GM12873 (cell line): ENCODE data around the gene PPP1R37.

Source experiments
- CTCF ChIP-seq: IDR thresholded peaks from 2 replicates; pipeline ENCODE4 v1.5.1; 2012; ENCODE audit warnings: low read depth, mild to moderate bottlenecking, moderate library complexity, low read length, control low read depth; ENCODE audit not compliant: insufficient read depth; ENCODE audit errors: missing control alignments

PPP1R37 gene

GRCh38 chr19:45092747-45093678 is at the start of gene PPP1R37:
Gene PPP1R37 (plus strand): TSS chr19:45093179. CDS start chr19:45093326, 147 bp downstream.
- peak; percentile 22 for TF ChIP-seq CTCF

- no peak for TF ChIP-seq CTCF
Observed at GRCh38 chr19:45045671-45046353, 47.2 kb upstream of the PPP1R37 start.

GRCh38 chr19:45046355-45046754 is 46.6 kb upstream of the PPP1R37 start:
- no peak for TF ChIP-seq CTCF

GRCh38 chr19:45047188-45047797 is 45.7 kb upstream of the PPP1R37 start:
- TF ChIP-seq CTCF, result no peak

GRCh38 chr19:45049073-45049736 is 43.8 kb upstream of the PPP1R37 start:
- no peak for TF ChIP-seq CTCF

- TF ChIP-seq CTCF, result no peak
Observed at GRCh38 chr19:45050036-45050435, 42.9 kb upstream of the PPP1R37 start.
